D721Med (cell line): ENCODE data around the gene TMCO2.

Source experiments
- DNase-seq: peaks from one replicate; pipeline ENCODE4 v3.0.0; 2011; ENCODE audit warnings: low spot score; ENCODE audit not compliant: insufficient read length
- FAIRE-seq: peaks from 2 replicates; lab custom pipeline; 2011; peaks lifted over from hg19 to GRCh38; lab: Jason Lieb, UNC
- TF ChIP-seq, protein P1 (sequence below): IDR thresholded peaks from 2 replicates; pipeline ENCODE4 v1.5.1; 2012; ENCODE audit warnings: mild to moderate bottlenecking, control low read depth; ENCODE audit not compliant: insufficient read depth; ENCODE audit errors: missing control alignments

The TMCO2 gene

DNA sequence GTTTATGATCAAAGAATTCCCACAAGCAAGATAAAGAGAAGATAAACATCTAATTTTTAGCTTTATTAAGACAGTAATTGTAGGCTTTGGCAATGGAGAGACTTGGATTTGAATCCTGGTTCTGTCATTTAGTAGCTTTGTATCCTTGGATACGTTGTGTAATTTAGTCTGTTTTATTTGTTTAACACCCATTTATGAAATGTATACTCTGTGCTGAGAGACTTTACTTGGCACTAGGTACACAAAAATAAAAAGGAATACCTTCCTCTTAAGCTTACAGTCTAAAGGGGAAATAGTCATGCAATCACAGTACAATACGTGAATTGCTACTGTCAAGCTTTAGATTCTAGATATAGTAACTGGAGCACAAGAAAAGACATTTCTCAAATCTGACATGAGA lies 34.1 kb downstream of the TMCO2 start:
- DNase-seq: no peak
- TF ChIP-seq, protein P1, sequence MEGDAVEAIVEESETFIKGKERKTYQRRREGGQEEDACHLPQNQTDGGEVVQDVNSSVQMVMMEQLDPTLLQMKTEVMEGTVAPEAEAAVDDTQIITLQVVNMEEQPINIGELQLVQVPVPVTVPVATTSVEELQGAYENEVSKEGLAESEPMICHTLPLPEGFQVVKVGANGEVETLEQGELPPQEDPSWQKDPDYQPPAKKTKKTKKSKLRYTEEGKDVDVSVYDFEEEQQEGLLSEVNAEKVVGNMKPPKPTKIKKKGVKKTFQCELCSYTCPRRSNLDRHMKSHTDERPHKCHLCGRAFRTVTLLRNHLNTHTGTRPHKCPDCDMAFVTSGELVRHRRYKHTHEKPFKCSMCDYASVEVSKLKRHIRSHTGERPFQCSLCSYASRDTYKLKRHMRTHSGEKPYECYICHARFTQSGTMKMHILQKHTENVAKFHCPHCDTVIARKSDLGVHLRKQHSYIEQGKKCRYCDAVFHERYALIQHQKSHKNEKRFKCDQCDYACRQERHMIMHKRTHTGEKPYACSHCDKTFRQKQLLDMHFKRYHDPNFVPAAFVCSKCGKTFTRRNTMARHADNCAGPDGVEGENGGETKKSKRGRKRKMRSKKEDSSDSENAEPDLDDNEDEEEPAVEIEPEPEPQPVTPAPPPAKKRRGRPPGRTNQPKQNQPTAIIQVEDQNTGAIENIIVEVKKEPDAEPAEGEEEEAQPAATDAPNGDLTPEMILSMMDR: no peak
- FAIRE-seq: no peak

DNA sequence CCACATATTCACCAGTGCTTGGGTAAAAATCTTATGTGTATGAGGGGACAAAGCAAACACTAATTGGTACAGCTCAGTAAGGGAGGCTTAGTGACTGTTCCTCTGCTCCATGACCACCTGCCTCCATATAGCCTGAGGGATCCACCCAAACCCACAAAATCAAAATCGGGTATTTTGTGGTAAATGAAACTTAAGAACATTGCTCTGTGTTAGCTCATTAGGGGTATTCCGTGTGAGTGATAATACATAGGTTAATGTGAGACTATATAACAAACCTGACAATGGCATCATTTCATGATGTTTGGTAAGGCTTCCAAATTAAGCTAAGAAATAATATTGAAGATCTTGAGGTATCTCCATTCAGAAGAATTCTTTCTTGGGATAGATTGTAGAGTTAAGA lies 43.6 kb downstream of the TMCO2 start:
- DNase-seq: no peak
- no peak for FAIRE-seq
- TF ChIP-seq, protein P1: no peak

DNA sequence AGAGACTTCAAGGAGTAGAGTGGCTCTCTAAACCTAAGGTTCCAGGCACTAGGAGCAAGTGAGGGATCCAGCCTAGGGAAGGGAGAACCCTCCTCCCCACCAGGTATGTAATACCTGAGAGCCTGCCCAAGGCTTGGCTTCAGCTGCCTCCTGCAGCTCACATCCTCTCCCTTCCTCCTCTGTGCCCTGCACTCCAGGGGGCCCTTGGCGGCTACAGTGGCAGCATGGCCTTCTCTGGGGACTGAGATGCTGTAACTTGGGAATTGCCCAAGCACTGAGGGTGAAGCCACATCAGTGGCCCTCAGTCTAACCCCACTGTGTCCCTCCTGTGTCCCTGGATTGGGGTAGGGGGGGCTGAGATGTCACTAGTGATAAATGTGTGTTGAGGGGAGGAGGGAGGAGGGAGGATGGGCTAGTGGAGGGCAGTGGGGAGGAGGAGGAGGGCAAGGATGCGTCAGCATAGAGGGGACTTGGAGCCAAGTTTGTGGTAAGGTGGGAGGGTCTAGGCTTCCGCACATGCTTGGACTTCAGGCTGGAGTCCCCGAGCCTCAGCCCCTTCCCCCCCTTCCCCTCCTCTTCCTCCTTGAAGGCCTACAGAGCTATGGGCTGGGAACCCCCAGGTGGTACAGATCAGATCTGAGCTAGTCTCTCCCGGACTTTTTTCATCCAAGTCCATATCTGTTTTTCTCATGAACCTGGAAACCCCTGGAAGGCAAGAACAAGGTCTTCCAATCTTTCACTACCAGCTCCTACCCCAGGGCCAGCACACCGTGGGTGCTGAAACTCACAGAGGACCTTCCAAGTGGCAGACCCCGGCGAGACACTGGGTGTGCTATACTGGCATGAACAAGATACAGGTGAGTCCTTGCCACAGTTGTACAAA lies 51.9 kb downstream of the TMCO2 start:
- FAIRE-seq (no peak), DNase-seq (no peak)
- TF ChIP-seq, protein P1: no peak

DNA sequence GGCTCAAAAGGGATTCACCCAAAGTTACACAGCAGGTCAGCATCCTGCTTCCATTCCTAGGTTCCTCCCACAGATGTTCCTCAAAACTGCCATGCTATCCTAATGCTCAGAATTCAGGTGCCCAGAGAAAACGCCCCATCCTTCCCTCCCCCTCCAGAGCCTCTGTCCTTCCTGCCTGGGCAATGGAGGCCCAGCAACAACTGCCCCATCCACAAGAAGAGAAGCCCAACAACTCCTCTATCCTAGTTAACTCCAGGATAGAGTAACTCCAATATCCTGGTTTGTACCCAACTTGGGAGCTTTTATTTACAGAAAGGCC lies 52.5 kb downstream of the TMCO2 start:
- TF ChIP-seq, protein P1: no peak
- DNase-seq: no peak
- FAIRE-seq: no peak

DNA sequence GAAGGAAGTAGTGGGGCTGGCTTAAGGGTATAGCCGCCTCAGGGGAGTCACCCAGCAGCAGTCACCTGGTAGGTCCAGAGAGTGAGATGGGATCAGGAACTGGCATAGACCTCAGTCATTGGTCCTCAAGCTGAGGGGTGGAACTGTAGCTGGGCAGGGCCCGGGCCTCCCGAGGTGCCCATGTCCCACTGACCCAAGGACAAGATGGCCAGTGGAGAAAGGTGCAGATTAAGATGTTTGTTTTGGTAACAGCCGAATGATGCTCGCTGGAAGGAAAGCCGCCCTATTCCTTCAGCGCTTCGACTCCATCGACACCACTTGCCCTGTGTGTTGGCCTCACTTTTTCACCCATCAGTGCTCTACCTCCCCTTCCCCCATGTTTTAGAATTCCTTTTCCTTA lies 52.9 kb downstream of the TMCO2 start:
- TF ChIP-seq, protein P1: no peak
- no peak for FAIRE-seq
- DNase-seq: no peak

DNA sequence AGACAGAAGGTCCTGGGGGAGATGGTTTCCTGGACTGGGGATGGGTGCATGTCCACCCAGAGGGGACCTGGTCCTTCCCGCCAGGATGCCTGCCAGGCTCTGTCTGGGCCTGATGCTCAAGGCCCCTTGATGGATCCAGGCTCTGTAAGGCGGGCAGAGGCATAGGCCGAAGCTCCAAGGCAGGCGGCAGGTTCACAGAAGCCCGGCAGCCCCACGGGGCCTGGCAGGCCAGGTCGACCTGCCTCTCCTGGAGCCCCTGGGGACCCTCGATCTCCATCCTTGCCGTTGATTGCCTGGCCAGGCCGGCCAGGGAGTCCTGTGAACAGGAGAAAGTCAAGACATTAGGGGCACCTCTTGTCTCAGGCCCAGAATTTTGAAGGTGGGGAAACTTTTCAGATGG lies 53.3 kb downstream of the TMCO2 start:
- DNase-seq: no peak
- no peak for FAIRE-seq
- TF ChIP-seq, protein P1: no peak
